ENCODE measurements around the gene LYPLA2. TPM values are rescaled to one million over a fixed set of nuclear protein-coding genes. Genes with fewer than 3 reads are reported as not detected.

Gene LYPLA2
- total RNA-seq, result 53.7 and 57.2 TPM in 2 replicates

DNA sequence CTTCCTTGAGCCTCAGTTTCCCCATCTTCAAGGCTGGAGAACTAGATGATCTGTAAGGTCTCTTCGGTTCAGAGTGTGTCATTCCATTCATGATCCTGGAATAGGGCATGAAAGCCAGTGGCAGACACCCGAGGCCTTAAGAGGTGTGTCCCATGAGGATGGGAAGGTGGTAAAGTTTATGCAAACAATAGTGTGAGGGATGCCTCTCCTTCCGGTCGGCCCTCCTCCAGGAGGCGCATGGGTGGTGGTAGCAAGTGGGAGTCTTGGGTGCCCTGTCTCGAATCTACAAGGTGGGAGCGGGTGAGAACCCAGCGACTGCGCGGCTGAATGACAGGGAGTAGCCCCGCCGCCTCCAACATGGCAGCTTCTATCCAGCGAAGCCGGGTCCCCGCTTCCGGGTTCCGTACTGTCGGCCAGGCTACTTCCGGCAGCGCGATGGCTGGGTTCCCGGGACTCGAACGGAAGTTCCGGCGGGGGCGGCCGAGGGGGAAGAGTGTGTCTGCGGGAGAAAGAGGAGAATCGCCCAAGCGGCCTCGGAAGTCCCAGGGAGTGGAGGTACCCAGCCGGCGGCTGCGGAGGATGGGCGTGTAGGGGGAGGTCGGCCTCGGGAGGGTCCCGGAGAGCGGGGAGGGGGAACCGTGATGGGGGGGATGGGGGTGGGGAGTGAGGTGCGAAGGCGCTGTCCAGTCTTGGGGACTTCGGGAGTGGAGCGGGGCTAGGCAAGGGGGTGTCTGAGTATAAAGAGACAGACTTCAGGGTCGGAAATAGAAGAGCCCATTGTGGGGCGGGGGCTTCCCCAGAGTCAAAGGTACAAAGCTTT, at the start of gene LYPLA2:
TSS of gene LYPLA2 (plus strand) at position 450 of the 820 bp plus-strand sequence. CDS start 1,538 bp downstream, outside the sequence.

DNA sequence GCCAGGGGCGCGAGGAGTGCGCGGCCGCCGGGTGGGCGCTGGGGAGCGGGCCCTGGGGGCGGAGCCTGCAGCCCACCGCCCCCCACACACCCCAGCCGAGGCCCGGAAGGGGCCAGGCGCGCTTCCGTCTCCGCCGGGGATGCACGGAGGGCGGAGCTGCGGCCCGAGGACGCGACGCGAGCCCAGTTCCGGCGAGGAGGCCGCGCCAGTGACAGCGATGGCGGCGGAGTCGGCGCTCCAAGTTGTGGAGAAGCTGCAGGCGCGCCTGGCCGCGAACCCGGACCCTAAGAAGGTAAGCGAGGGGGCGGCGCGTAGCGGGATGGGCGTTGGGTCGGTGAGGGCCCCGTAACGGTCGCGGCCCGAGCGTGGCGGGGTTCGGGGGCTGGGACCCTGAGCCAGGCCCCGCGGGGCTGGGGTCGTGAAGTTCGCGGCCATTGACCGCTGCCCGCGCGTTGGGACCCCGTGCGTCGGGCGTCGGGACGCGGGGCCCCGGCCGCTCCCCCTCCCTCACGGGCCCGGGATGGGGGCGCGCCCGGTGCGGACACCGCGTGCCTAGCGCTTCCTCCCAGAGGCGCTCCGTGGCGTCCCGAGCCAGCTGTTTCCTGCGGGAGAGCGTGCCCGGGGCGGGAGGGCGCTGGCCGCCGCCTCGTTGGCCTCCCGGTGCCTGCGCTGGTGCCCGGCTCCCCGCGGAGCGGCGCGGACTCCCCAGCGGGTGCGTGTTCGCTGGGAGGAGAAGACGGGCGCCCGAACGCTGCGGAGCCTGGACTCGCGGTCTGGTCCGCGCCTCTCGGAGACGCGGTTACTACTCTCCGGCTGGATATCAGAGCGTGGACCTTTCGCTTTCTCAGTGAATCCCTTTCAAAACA, 47.4 kb upstream of the LYPLA2 start, which contains the start of gene ELOA:
TSS of gene ELOA (plus strand) at position 185 of the 866 bp plus-strand sequence. CDS start at position 218, 33 bp downstream.

DNA sequence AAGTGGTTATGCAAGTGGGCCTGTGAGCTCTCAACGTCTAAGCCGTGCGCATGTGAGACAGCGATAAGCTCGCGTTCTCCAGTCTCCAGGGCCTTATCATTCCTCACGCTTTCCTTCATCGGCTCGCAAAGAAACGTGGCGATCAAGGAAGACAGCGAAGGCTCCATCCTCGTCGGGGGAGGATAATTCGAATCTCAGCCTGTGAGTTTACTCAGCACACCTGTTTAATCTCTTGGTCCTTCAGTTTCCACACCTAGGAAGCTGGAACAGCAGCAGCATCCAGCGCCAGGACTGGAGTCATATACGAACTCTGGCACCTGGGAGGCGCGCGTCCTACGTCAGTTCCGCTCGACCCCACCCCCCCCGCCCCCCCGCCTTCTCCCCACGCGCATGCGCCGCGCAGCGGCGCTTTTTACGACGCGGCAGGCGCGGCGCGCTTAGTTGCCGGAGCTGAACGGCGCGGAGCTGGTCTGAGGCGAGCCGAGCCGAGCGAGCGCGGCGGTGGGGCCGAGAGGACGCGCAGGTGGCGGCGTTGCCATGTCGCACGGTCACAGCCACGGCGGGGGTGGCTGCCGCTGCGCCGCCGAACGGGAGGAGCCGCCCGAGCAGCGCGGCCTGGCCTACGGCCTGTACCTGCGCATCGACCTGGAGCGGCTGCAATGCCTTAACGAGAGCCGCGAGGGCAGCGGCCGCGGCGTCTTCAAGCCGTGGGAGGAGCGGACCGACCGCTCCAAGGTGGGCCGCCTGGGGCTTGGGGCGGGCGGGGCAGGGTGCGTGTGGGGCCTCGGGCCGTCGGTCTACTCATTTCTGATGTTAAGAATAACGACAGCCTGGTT, 12.7 kb upstream of the LYPLA2 start, which contains the start of gene PITHD1:
TSS of gene PITHD1 (plus strand) at position 440 of the 836 bp plus-strand sequence. CDS start at position 538, 98 bp downstream.

DNA sequence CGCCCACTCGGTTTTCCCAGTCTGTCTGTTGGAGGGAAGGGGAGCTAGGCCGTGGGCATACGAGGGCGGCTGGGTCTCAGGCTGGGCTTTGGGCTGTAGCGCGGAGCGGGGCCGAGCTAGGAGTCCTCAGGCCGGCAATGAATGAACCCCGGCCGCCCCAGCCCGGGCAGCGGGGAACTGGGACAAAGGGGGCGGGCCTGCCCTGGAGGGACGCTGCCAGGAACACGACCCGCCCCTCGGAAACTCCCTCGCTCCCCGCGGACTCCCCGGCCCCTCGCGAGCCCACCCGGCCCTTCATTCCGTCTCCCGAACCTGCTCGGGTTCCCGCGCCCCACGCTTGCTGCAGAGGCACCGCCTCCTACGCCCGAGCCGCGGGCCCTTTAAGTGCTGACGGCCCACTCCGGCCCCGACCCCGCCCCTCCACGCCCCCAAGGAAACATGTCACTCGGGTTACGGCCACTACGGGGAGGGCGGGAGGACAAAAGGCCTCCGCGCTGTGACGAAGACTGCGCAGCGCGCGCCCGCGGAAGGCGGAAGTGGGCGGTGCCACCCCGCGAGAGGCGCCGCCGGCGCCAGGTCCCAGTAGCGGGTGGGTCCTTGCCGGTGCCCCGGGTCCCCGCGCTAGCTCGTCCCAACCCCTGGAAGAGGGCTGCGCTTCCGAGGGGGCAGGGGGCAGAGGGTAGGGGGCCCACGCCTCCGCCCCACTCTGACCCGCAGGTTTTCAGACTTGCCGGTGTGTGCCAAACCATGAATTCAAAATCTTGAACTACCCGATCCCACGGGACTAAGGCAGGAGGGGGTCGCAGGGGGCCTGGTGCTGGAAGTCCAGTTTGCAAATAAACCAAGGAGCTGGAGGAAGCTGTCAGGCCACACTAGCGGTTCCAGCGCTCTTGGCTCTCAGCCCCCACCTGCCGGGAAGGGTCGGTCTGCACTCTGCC, 9.7 kb downstream of the LYPLA2 start, which contains the start of gene GALE:
TSS of gene GALE (minus strand) at position 355 of the 938 bp plus-strand sequence. CDS start 1,747 bp downstream, outside the sequence.

DNA sequence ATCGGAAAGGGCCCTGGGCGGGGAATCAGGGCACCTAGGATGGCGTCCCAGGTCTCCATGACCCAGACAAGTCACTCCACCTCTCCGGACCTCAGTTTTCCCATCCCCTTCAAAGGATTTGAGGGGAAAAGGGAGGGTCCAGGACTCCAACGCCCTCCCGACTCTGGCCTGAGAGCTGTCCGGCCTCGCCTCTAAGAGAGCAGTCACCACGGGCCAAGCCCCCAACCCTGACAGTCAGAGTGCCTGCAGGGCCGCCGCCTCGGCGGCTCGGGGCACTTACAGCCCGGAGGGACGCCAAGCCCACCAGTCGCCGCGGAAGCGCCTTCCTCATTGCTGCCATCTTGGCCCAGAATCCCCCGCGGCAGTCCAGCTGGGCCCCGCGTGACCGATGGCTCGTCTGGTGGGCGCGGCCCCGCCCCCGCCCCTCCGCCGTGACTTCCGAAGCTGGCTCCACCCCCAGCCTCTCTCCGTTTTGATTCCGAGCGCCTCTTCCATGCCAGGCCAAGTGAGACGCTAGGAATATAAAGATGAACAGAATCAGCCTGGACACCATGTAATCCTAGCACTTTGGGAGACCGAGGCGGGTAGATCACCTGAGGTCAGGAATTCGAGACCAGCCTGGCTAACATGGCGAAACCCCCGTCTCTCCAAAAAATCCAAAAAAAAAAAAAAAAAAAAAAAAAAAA, 34.3 kb downstream of the LYPLA2 start, which contains the start of gene HMGCL:
TSS of gene HMGCL (minus strand) at position 354 of the 686 bp plus-strand sequence. CDS start at position 340, 14 bp downstream.

Other genes starting within 250 kb of the LYPLA2 start
- gene ID3, start 231.6 kb upstream of the LYPLA2 start, total RNA-seq, result 131 and 139 TPM in 2 replicates
- 952 and 1,010 TPM in 2 replicates for gene RPL11, start 99.3 kb upstream of the LYPLA2 start, total RNA-seq
- gene ELOA, start 47.7 kb upstream of the LYPLA2 start, total RNA-seq, result 24.4 and 26.2 TPM in 2 replicates
- gene PITHD1, start 12.7 kb upstream of the LYPLA2 start, total RNA-seq, result 47.6 and 47.9 TPM in 2 replicates
- 81.0 and 82.9 TPM in 2 replicates for gene GALE, start 9.6 kb downstream of the LYPLA2 start, total RNA-seq
- gene HMGCL, start 34.3 kb downstream of the LYPLA2 start, total RNA-seq, result 40.7 and 43.7 TPM in 2 replicates
- 5.4 TPM in 2 replicates for gene FUCA1, start 77.1 kb downstream of the LYPLA2 start, total RNA-seq
- not detected in 2 replicates for gene CNR2, start 122.2 kb downstream of the LYPLA2 start, total RNA-seq
- 60.2 and 65.1 TPM in 2 replicates for gene PNRC2, start 168.7 kb downstream of the LYPLA2 start, total RNA-seq
- gene SRSF10, start 189.2 kb downstream of the LYPLA2 start, total RNA-seq, result 74.0 and 86.8 TPM in 2 replicates